Fibroblast of mammary gland (primary cell): ENCODE results near the gene MSX1.
A peak's percentile ranks its signal among the peaks of the same experiment; 100 is the strongest.

Experiments used
- DNase-seq: peaks from one replicate; pipeline ENCODE4 v3.0.0-alpha.2; 2010; ENCODE audit warnings: low read depth
- H3K4me3 ChIP-seq: 2 replicates; pipeline ENCODE4 v1.5.1; 2011; ENCODE audit warnings: low read depth, mild to moderate bottlenecking, low read length, moderate library complexity; ENCODE audit not compliant: control insufficient read depth
- TF ChIP-seq, protein P1 (sequence below): conservative IDR thresholded peaks from 2 replicates; pipeline ENCODE4 v1.5.1; 2011; ENCODE audit warnings: low read depth, low read length, inconsistent platforms; ENCODE audit not compliant: control insufficient read depth, insufficient read depth

The MSX1 gene

DNA sequence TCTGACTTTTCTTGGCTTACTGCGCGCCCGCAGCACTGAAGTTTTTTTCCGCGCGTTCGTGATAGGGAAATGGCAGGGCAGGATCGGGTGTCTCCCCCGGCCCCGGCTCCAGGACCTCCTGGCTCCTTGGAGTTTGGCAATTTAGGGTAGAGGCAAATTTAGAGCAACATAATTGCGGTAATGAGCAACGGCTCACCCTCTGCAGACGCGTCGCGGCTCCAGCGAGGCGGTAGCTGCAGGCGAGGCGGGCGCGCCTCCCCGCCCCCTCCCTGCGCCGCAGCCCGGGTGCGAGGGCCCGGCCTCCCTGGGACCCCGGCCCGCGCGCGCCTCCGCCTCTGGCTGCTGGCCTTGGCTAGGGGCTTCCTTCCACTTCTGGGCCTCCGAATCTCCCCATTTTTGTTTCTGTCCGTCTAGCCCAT is 6.2 kb downstream of the MSX1 start:
- peak overlapping the region; percentile 30 for H3K4me3 ChIP-seq
- DNase-seq: no peak

DNA sequence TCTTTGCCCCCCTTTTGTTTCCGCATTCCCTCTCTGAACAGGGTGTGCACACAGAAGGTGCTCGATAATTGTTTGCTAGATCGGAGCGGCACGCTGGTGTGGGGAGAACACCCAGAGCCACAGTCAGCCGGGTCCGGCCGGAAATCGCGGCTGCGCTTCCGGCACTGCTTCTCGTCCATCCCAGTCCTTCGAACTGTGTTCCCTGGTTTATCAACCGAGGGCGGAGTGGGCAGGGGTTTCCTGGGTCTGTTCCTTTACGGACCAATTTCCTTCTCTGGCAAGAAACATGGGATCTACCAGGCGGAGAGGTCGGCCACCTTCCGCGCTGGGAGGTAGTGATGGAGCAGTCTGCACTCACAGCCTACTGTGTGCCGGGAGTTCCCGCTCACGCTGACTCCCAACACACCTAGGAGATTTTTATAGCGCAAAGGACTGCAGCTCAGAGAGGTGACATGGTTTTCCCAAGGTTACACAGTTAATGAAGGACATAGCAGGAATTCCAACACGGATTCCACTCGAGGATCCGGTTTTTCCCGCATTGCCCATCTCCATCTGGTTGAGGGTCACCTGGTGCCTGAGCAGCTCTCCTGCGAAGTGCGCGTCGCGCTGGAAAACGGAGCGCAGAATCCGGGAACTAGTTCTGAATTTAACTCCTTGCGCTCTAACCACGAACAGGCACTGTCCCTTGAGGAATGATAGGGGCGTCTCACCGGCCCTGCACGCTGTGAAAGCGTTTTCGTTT is 6.8 kb downstream of the MSX1 start:
- TF ChIP-seq, protein P1, sequence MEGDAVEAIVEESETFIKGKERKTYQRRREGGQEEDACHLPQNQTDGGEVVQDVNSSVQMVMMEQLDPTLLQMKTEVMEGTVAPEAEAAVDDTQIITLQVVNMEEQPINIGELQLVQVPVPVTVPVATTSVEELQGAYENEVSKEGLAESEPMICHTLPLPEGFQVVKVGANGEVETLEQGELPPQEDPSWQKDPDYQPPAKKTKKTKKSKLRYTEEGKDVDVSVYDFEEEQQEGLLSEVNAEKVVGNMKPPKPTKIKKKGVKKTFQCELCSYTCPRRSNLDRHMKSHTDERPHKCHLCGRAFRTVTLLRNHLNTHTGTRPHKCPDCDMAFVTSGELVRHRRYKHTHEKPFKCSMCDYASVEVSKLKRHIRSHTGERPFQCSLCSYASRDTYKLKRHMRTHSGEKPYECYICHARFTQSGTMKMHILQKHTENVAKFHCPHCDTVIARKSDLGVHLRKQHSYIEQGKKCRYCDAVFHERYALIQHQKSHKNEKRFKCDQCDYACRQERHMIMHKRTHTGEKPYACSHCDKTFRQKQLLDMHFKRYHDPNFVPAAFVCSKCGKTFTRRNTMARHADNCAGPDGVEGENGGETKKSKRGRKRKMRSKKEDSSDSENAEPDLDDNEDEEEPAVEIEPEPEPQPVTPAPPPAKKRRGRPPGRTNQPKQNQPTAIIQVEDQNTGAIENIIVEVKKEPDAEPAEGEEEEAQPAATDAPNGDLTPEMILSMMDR: no peak
- H3K4me3 ChIP-seq: peak overlapping the region; percentile 30
- no peak for DNase-seq

More for the DNA sequence above, 6.2 kb downstream of the MSX1 start:
- TF ChIP-seq, protein P1: no peak

DNA sequence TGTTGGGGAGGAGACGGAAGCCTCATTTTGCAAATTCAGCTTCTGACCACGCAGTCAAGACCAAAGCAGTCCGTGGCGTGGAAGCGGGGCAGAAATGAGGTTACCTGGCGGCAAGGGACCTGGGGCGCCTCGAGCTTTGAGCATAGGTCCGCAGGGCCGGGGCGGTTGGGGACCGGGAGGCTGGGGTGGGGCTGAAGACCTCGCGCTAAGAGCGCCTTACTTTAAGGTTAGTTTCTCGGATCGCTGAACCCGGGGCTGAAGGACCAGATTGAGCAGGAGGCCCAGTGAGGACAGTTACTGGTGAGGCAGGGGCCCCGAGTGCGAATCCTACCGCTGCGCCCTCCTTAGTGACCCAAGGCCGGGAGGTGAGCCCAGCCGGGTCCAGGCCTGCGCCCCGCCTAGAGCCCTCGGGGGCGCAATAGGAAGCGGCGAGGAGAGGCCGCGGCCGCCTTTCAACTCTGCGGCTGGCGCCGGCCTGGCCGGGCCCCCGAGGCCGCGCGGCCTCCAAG is 7.5 kb downstream of the MSX1 start:
- TF ChIP-seq, protein P1: no peak
- no peak overlapping the region for H3K4me3 ChIP-seq
- no peak for DNase-seq

DNA sequence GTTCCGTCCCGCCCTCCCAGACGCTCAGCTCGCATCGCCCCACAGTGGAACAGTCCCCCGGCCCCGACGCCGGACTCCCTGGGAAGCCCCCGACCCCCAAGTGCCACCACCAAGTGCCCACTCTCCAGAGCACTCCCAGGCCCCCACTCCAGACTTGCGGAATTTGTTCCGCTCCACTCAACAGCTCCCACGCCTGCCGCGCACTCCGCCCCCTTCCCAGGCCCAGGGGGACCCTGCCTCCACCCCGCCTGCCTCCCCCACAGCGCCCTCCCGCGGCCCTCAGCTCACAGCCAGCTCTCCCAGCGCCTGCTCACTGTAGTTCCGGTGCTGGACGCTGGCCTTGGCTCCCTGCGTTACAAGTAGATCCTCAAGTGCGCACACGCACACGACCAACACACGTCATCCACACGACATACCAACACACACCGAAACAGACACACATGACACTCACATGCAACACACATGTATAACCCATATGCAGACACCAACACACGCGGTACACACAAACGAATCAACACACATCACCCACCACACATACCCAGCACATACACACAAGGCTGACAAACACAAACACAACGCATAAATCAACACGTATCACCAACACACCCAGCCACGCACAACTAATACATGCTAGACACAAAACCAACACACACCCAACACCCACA is 8.0 kb downstream of the MSX1 start:
- TF ChIP-seq, protein P1: no peak
- DNase-seq: peak; percentile 47

DNA sequence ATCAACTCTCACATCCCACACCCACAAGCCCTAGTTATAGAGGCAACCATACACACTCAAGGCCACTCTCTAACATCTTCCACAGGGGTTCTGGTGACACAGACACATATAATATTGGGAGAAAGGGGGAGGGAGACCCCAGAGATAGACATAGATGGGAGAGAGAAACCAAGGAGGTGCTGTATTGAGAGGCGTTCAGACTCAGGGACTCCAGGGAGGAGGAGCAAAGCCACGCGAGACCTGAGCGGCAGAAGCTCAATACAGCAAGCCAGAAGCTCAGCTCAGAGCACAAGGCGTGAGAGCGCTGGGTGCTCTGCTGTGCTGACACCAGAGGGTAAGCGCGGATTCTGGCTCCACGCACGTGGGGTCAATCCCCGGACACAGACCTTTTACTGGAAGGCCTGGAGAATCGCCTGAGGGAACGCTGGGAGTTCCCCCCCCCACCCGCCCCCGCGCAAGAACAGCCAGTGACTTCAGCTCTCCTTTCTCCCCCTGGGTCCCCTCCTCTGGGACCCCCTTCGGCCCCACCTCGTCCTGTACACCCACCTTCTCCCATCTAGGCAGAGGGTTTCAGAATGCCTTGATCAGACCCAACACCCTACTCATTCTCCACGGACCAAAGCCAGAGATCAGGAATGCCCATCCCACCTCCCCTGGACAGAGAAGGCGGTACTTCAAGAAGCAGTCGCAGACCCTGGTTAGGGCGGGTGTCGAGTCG is 8.7 kb downstream of the MSX1 start:
- H3K4me3 ChIP-seq: no peak overlapping the region
- DNase-seq: no peak
- TF ChIP-seq, protein P1: no peak

More for the DNA sequence above, 8.0 kb downstream of the MSX1 start:
- no peak overlapping the region for H3K4me3 ChIP-seq
